ENCODE data around the gene APOL1.

DNA sequence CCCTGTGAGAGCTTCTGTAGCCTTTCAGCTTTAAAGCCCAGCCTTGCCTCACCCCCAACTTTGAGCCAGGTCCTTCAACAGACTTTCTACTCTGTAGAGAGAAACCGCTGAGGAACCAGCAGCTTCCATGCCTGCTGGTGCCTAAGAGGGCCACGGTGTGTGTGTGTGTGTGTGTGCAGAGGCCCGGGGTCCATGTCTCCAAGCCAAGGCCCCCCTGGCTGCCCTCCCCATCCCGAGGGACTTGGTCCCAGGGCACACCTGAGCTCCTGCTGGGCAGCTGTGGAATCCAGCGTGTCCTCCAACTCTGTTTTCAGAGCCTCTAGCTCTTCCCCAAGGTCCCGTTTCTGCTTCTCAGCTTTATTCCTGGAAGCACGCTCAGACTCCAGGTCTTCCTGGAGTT, 42.3 kb downstream of the APOL1 start:
- TF ChIP-seq, protein P1, sequence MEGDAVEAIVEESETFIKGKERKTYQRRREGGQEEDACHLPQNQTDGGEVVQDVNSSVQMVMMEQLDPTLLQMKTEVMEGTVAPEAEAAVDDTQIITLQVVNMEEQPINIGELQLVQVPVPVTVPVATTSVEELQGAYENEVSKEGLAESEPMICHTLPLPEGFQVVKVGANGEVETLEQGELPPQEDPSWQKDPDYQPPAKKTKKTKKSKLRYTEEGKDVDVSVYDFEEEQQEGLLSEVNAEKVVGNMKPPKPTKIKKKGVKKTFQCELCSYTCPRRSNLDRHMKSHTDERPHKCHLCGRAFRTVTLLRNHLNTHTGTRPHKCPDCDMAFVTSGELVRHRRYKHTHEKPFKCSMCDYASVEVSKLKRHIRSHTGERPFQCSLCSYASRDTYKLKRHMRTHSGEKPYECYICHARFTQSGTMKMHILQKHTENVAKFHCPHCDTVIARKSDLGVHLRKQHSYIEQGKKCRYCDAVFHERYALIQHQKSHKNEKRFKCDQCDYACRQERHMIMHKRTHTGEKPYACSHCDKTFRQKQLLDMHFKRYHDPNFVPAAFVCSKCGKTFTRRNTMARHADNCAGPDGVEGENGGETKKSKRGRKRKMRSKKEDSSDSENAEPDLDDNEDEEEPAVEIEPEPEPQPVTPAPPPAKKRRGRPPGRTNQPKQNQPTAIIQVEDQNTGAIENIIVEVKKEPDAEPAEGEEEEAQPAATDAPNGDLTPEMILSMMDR (IDR thresholded peaks at IDR 0.05) = no peak
- no peak for TF ChIP-seq POLR2AphosphoS5 (IDR thresholded peaks at IDR 0.05)
- no peak for TF ChIP-seq POLR2A (IDR thresholded peaks at IDR 0.05)
- TF ChIP-seq EP300 (IDR thresholded peaks at IDR 0.05) = no peak
